Tibial artery (tissue), 4 donors: ENCODE data around the gene SVEP1.
A peak's percentile ranks its signal among the peaks of the same experiment; 100 is the strongest.

Source experiments
- DNase-seq, 2 donors: peaks; one replicate each; pipeline ENCODE4 v3.0.0-alpha.2; 2019
- H3K27ac ChIP-seq, 2 donors: fragments of 200-600 bp; sonication (generic) in 1 of 2; 1 replicate in 1 of 2; 2 replicates in 1 of 2; pipeline ENCODE4 v1.5.1; 2018 to 2019; ENCODE audit warnings: mild to moderate bottlenecking in 1 of 2
- H3K27me3 ChIP-seq, 2 donors: fragments of 200-600 bp; sonication (generic) in 1 of 2; one replicate each; pipeline versions ENCODE4 v1.5.1 to v1.6.0; 2016 to 2019
- H3K36me3 ChIP-seq, 3 donors: fragments of 200-600 bp; sonication (generic) in 2 of 3; one replicate each; pipeline ENCODE4 v1.5.1; 2016 to 2019; ENCODE audit warnings: mild to moderate bottlenecking in 2 of 3
- H3K4me1 ChIP-seq, 4 donors: fragments of 200-600 bp; sonication (generic) in 2 of 4; 1 replicate in 3 of 4; 2 replicates in 1 of 4; pipeline ENCODE4 v1.5.1; 2016 to 2019
- H3K4me3 ChIP-seq, 2 donors: fragments of 200-600 bp; sonication (generic) in 1 of 2; 1 replicate in 1 of 2; 2 replicates in 1 of 2; pipeline ENCODE4 v1.5.1; 2018 to 2019; ENCODE audit warnings: mild to moderate bottlenecking in 2 of 2
- H3K9me3 ChIP-seq, 3 donors: fragments of 200-600 bp; sonication (generic) in 1 of 3; one replicate each; pipeline ENCODE4 v1.5.1; 2016 to 2019
- intact Hi-C: fragments of 100-400 bp; cut with DNase I; formaldehyde crosslinking; loops from one replicate; pipeline ENCODE4 v1.15.0; 2023; ENCODE audit warnings: low total_unique reads
- TF ChIP-seq, protein P1 (sequence below), 2 experiments: fragments of 200-600 bp in 1 of 2; fragments of 450-650 bp in 1 of 2; IDR thresholded peaks; one replicate each; pipeline ENCODE4 v1.5.1; 2017 to 2019; ENCODE audit warnings: antibody characterized with exemption in 2 of 2, mild to moderate bottlenecking in 1 of 2, moderate library complexity in 1 of 2

SVEP1 gene

DNA sequence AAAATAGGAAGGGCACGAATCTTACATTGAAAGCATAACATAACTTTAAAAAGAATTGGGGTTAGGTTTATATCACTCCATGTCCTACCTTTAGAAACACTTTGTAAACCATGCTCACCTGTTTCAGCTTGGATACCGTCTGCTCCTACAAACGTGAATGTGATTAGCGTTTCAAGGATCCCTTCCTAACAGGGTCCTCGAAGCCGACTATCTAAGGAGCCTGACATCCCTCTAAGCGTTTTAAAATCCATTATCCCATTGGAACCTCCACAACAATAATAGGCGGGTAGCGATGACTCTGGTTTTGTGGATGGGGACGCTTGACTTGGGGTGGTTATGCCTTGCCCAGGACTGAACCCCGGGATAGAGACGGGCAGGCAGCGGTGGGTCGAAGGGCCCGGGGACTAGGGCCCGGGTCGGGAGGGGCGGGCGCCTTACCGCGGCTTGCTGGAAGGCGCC is 937 bp downstream of the SVEP1 start:
- intact Hi-C loops = no loop called here

DNA sequence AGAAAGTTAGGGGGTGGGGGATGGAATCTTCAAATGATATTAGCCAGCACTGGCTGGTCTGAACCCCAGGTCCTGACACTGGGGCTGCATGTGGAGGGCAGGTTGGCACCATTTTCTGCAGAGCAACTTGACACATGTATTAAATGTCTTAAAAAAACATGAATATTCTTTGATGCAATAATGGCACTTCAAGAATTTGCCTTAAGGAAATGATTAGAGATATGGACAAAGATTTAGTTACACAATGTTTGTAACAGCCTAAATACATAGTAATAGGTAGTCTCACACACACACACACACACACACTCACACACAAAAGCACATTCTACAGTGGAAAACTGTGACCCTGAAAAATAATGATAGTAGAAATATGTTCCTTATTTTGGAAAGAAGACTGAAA is 3.6 kb downstream of the SVEP1 start:
- Histone ChIP-seq H3K27ac (no peak overlapping the region), H3K9me3 (no peaks in the 10 kb centered on the region), H3K4me1 (peaks cover 0 to 32% (median 8%) of the 10 kb centered on the region in 4 donors), H3K36me3 (no peaks in the 10 kb centered on the region), H3K27me3 (peaks cover 0 to 6% of the 10 kb centered on the region in 2 donors), H3K4me3 (no peak overlapping the region)
- intact Hi-C loops = no loop called here
- TF ChIP-seq, protein P1, sequence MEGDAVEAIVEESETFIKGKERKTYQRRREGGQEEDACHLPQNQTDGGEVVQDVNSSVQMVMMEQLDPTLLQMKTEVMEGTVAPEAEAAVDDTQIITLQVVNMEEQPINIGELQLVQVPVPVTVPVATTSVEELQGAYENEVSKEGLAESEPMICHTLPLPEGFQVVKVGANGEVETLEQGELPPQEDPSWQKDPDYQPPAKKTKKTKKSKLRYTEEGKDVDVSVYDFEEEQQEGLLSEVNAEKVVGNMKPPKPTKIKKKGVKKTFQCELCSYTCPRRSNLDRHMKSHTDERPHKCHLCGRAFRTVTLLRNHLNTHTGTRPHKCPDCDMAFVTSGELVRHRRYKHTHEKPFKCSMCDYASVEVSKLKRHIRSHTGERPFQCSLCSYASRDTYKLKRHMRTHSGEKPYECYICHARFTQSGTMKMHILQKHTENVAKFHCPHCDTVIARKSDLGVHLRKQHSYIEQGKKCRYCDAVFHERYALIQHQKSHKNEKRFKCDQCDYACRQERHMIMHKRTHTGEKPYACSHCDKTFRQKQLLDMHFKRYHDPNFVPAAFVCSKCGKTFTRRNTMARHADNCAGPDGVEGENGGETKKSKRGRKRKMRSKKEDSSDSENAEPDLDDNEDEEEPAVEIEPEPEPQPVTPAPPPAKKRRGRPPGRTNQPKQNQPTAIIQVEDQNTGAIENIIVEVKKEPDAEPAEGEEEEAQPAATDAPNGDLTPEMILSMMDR (IDR thresholded peaks at IDR 0.05) = no peak
- no peak for DNase-seq

More for the DNA sequence above, 937 bp downstream of the SVEP1 start:
- DNase-seq = no peak
- Histone ChIP-seq H3K4me1 (peaks cover 0 to 32% (median 8%) of the 10 kb centered on the region in 4 donors), H3K4me3 (peak overlapping the region; percentile 53 to 62), H3K36me3 (no peaks in the 10 kb centered on the region), H3K27me3 (peaks cover 0 to 6% of the 10 kb centered on the region in 2 donors), H3K27ac (peak overlapping the region; percentile 46 to 59), H3K9me3 (no peaks in the 10 kb centered on the region)
- TF ChIP-seq, protein P1 (IDR thresholded peaks at IDR 0.05) = no peak

DNA sequence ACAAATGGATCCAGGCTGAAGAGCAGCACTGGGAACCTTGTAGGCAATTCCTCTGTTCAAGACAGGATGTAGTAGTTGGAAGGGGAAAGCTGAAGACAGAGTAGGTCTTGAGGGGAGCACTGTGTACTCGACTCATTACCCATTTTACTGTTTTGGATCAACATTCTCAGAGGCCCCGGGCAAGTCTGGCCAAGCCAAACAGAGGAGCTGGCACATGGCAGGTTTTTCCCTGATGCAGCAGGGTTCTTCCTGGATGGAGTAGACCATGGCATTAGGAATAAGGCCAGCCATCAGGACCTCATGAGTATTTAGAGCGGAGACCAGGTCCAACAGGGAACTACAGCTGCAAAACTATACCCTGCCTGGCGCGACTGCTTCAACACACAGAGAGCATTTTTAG is 4.4 kb downstream of the SVEP1 start:
- no peaks in the 10 kb centered on the region for H3K36me3 ChIP-seq
- H3K9me3 ChIP-seq = no peaks in the 10 kb centered on the region
- peaks cover 0 to 6% of the 10 kb centered on the region in 2 donors for H3K27me3 ChIP-seq
- TF ChIP-seq, protein P1 (IDR thresholded peaks at IDR 0.05) = no peak
- H3K27ac ChIP-seq = peak overlapping the region in 1 of 2 donors; percentile 28
- intact Hi-C loops = no loop called here
- peak; percentile 53 to 78 for DNase-seq
- peak overlapping the region in 1 of 2 donors; percentile 13 for H3K4me3 ChIP-seq
- H3K4me1 ChIP-seq = peaks cover 0 to 30% (median 8%) of the 10 kb centered on the region in 4 donors

DNA sequence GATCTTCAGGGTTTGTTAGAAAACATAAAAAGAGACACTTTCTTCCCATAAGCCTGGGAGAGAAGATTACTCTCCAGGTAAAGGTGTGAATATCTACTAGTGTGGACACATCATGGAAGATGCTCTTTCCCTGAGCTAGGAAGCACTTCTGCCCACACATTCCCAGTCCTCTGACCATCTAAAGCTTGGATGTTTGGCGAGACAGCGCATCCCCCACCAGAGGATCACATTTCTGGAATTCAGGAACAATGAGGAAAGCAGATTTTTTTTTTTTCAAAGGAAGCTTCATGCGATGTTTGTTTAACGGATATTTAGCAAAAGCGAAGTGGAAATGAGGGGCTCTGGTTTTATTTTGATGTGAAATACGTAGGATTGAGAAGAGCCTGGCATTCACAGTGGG is 6.2 kb downstream of the SVEP1 start:
- no peak overlapping the region for H3K4me3 ChIP-seq
- DNase-seq = no peak
- H3K36me3 ChIP-seq = no peaks in the 10 kb centered on the region
- intact Hi-C loops = no loop called here
- peaks cover 0 to 15% (median 0%) of the 10 kb centered on the region in 4 donors for H3K4me1 ChIP-seq
- H3K9me3 ChIP-seq = no peaks in the 10 kb centered on the region
- TF ChIP-seq, protein P1 (IDR thresholded peaks at IDR 0.05) = no peak
- no peak overlapping the region for H3K27ac ChIP-seq
- H3K27me3 ChIP-seq = no peaks in the 10 kb centered on the region

DNA sequence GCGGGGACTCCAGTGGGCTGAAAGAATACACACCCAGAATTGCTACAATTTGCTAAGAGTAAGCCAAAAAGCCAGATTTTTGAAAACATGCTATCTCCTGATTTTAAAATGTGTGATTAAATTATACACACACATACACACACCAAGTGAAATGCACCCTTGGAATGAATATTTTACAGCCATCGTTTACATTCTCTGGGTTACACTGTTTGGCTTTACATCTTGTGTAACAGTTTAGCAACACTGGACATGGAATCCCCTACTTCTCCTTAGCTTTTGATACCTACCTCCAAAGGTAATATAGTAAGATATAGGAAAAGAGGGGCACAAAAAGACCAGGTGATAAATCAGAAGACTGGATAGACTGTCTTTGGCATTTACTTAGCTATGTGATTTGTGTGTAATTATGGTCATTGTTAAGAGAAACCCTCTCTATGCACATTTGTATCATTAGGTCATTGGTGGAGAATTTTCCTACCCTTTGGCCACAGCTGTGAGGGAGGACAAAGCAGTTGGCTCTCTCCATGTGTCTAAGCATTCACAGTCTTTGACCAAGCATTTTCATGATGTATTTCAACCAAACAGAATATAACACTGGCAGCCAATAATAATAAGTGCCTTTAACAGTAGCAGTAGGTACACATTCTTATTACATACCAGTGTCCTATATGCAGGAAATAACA is 7.6 kb downstream of the SVEP1 start:
- TF ChIP-seq, protein P1 (IDR thresholded peaks at IDR 0.05) = no peak
- Histone ChIP-seq H3K27me3 (no peaks in the 10 kb centered on the region), H3K27ac (no peak overlapping the region), H3K9me3 (no peaks in the 10 kb centered on the region), H3K4me1 (peaks cover 0 to 15% (median 0%) of the 10 kb centered on the region in 4 donors), H3K4me3 (no peak overlapping the region), H3K36me3 (no peaks in the 10 kb centered on the region)
- DNase-seq = no peak
- intact Hi-C loops = no loop called here
